Mucosa of gallbladder (tissue), 1 donor: ENCODE data around the gene PROCA1. TPM values are rescaled to one million over a fixed set of nuclear protein-coding genes. Genes with fewer than 3 reads are reported as not detected.
A peak's percentile ranks its signal among the peaks of the same experiment; 100 is the strongest.

Experiments
- DNase-seq: peaks from one replicate; pipeline ENCODE4 v3.0.0-alpha.2; 2020; ENCODE audit warnings: low spot score
- total RNA-seq: library from RNA; stranded (reverse); gene quantifications from one replicate; pipeline ENCODE4 v1.2.1, GENCODE V29; 2021
- donor health status: DM: no; HTN: no; CAD: no.

Gene PROCA1
- total RNA-seq, 1 donor from 2014 or later = 4.5 TPM

DNA sequence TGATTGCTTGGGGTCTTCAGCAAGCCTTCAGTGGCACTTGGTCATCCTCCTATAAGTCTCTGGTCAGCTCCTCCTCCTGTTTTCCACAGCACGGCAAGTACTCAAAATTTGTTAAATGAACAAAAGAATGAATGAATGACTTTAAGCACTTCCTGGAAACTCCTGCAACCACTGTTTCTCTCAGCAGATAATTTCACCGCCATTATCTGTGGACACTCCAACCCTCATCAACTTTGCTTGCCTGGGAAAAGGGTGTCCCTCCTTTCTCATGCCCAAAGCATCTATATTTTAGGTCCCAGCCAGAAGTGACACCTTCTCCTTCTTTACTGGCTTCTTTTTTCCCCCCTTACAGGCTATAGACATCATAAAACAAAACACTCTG is 4.4 kb downstream of the PROCA1 start:
- DNase-seq = no peak

DNA sequence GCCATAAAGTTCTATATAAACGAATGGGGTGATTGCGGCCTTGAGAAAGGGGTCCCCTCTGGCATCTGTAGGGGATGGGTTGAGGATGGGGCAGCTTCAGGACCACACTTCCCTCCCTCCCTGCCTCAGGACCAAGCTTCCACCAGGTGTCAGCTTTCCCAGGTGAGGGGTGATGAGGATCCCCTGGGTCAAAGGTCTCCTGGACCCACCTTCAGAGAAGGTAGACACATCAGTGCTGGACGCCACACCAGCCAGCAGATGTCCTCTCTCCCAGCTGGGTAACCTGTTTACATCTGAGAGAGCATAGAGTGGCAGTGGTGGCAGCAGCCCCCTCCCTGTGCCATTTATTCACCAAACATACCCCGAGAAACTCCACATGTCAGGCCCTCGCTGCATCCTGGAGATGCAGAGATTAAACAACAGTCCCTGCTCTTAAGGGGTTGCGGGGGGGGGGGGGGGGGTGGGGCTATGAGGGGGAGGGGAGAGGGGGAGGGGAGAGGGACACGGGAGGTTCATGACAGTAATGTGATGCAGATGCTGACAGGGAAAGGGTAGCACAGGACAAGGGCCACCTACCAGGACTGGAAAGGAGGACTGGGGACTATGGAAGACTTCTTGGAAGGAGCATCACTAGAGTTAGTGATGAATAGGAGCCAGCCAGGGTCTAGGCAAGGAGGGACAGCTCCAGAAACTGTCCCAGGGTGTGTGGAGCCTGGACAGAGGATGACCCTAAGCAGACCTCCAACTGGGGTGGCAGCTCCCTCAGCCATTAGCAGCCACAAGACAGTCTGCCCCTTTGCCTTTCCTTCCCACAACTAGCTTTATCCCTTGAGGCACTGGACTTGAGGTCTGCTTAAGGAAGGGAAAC is 5.0 kb downstream of the PROCA1 start:
- no peak for DNase-seq

DNA sequence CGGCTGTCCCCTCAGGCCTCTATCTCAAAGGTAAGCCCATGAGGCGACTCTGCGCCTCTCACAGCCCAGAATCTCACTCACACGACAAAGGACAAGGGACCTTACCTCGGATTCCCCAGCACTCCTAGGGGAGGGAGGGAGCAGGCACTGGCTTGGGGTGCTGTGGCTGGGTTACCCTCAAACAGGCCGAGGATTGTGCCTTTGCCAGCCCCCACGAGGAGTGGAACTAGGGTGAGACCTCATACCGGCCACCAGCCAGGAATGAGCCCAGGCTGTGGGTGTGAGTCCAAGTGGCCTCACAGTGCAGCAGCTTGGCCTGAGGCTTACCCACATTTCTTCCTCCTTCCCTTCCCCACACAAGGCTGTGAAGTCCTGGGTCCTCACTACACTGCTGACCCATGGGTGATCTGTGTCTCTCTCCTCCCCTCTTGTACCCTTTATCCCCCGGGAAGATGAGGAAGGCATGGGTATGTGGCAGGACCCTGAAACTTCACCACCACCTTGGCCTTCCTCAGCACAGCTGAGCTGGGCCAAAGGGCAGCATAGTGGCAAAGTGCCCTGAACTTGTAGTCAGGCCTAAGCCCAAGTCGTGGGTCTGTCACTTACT is 5.9 kb downstream of the PROCA1 start:
- DNase-seq = no peak

DNA sequence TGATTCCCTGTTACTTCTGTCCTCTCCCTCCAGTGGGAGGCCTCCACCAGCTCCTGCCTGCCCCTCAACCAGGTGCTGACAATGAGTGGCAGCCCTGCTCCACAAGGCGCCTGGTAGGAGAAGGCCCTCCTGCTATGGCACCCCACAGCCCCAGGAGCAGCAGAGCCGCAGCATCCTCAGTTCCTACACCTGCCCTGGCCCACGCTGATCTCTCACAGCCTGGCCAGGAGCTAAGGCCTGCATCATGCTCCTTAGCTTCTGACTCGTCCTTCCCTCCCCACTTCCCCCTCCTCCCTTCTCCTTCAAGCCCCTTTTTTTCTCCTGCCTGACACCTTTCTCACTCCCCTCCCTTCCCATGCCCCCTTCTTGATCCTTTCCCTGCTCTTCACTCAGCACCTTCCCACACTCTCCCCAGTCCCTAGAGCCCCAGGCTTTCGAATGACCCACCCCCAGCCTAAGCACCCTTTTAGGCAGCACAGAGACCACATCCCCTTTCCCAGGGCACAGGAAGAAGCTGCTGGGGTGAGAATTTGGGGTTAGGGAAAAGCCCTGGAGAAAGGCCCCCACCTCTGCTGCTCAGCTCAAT is 6.5 kb downstream of the PROCA1 start:
- DNase-seq = no peak

DNA sequence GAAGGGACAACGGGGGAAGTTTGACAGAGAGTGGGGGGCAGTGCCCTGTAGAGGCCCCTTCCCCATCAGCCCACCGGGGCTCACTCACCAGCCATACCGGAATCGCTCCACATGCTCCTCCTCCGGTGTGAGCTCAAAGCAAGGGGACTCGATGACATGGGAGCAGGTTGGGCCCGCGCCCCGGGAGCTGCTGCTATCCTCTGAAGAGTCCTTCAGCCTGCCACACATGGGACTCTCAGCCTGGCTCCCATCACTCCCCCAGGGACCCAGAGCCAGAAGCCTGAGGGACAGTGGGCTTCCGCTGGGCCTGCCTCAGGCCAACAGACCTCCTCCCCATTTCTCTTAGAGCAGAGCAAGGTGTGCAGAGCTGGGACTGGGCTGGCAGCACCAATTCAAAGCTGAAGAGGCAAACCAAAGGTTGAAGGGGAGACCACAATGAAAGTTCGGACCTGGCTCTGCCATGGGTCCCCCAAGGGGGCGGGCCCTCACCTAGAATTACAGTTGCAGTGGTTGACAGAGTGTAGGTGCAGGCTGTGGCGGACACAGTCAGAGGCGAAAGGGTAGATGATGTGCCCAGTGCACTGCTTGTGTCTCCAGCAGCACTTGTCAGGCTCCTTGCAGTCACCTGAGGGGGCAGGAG is 7.3 kb downstream of the PROCA1 start:
- DNase-seq = no peak

DNA sequence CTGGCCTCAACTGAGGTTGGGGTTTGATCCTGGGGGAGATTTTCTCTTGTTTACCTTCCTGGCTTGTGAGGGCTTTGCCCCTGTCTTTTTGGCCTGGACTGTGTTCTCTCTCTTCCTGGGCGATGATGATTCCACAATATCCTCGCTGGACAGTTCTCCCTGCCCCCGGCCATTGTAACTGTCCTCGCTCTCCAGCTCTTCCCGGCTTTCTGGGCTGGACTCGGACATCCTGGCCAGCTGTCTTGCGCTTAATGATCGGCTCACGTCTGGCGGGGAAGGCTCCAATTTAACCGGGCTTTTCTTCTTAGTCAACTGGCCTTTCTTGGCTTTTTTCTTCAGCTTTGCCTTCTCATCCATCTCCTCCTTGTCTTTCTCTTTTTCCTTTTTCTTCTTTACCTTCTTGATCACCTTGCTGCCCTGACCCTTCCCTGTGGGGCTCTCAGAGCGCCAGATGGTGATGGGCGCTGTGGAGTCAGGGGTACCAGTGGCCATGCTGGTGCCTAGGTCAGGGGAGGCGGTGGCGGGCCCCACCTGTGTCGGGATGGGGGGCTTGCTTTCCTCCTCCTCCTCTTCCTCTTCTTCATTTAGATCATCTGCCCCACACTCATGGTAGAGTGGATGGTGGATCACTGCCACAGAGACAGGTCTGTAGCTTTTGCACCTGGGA is 8.0 kb downstream of the PROCA1 start:
- no peak for DNase-seq

DNA sequence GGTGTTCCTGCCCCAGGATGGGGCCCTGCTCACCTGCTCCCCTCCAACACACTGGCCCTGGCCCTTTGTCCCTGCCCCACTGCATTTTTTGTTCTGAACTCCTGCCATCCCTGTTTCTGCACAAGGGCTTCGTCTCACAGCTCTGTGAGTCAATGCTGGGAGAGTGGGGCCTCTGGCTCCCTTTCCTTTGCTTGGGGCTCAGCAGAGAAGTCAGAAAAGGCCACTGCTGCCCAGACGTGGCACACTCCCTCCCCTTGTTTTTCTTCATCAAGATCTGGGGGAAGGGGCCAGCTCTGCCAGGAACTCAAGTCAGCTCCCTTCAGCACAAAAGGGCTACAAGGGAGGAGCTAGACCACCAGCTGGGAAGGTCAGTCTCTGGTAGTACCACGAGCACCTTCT is 8.9 kb downstream of the PROCA1 start:
- no peak for DNase-seq

DNA sequence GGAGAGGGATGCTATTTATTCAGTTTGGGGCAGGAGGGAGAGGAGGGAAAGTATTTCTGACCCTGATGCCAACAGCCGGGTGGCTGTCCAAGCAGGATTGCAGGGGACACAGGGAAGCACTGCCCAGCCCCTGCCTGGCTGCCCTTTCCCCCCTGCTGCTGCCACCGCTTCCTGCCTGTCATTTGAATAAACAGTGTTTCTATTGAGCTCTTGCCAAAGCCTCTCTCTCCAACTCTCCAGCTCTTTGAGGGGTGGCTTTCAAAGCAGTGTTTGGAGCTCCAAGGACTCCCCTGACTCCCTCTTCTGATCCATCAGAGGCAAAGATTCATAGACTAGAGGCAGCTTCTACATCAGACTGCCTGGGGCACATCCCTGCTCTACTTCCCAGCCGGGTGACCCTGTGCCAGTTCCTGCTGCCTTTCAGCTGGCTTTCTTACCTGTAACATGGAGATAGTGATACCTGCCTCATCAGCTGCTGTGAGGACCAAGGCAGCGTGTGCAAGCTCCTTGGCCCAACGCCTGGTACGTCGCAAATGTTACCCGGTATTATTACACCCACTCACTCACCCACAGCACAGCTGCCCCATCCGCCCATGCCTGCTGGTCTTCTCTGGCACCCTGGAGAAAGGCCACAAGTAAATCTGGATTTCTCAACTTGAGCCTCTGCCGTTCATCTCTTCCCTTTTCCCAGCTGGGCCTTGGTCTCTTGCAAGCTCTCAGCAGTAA is 9.5 kb downstream of the PROCA1 start:
- no peak for DNase-seq

DNA sequence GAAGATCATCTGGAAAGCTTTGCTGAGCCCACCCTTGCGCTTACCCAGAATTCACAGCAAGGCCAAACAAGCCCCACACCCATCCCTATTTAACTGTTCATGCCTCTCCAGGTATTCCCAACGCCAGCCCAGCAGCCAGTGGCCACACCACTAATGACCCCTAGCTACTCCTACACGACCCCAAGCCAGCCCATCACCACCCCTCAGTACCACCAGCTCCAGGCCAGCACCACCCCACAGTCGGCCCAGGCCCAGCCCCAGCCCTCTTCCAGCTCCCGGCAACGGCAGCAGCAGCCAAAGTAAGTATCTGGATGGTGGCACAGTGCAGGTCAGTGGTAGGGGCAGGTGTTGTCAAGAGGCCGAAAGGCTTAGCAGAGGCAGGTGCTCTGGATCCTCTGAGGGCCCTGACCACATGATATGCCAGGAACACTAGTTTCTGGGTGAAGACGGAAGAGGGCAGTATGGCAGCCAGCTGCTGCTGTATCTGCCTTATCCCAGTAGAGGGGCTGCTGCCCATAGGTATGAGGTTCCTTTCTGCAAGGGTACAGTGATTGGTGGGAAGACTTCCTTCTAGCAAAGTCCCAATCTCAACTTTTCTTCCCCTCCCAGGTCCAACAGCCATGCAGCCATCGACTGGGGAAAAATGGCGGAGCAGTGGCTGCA is 10.7 kb downstream of the PROCA1 start:
- DNase-seq = no peak

DNA sequence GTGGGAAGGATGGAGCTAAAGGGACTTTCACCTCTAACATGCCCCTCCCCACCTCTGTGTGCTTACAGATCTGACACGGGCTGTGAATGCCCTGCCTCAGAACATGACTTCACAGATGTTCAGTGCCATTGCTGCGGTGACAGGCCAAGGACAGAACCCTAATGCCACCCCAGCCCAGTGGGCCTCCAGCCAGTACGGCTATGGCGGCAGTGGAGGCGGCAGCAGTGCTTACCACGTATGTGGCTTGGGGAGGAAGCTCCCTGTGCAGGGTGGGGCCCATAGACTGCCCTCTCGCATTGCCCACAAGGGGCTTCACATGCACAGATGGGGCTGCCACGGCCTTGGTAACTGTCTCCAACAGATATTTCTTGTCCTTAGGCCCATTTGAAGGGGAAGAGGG is 11.4 kb downstream of the PROCA1 start:
- no peak for DNase-seq

DNA sequence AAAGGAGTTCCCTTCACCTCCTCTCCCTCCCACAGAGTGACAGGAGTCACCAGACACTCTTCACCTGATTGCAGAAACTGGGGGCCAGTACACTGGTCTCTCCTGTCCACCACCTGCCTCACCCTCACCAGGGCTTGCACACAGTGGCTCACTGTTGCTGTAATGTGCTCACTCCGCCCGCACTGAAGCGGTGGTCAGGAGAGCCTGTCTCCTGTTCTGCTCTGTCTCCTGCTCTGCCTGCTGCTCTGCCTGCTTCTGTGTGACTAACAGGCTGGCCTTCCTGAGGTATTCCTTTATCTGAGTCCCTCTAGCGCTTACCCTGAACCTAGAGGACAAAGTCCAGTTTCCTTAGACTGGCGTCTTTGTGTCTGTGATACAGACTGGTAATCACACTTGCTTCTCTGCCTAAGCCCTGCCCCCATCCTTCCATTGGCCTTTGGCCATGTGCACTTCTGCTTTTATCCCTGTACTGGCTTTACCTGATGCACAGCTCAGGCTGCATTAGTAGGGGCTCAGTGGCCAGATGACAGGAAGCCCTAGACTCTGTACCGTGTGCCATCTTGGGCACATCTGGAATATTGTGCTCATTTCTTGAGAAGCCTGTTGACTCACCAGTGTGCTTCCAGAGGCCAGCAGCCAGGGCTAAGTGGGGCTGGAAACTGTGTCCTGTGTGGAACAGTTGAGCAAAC is 13.3 kb downstream of the PROCA1 start:
- peak; percentile 90 for DNase-seq

DNA sequence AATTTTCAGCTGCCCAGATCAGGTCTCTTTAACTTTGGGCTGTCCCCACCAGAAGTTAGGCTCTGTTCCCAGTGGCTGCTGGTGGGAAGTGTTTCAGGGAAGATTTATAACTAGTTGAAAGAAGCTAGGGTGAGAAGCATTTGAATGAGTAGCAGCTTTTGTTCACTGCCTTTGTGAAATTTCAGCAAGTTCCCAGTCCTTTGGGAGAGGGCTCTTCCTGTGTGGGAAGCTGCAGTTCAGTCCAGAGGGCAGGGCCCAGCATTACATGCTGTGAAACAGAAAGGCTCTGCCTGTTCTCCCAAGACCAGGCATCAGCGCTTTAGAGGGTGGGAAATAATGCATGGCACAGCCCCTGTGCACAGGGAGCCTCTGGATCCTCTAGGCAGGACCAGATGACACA is 17.8 kb downstream of the PROCA1 start:
- no peak for DNase-seq

DNA sequence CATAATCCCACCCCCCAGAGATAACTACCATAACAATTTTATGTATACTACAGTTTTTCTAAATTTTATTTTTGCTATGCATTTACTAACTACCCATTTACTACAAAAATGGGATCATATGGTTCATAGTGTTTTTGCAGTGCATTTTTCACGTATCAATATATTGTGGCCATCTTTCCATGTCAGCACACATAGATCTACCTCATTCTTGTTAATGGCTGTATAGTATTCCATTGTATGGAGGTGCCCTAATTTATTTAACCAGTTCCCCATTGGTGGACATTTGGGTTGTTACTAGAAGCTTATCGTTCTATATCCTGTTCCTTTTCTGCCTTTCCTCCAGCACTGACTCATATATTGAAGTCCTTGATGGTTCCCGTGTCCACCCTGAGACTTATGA is 22.7 kb downstream of the PROCA1 start:
- DNase-seq = no peak

DNA sequence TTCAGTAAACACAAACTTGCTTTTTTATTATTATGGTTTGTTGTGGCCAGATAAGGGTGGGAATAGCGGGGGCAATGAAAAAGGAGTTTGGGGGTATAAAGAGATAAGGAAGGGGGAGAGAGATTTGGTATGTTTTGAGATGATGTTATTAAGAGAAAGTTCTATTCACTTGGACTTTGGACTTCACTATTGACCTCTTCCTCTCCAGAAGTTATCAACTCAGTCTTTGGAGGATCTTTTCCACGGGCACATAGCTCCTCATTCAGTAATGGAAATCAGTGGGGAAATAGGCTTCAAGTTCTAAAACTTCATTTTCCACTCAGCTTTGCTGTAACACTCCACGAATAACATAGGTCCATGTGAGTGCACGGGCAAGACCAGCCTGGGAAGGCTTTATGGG is 23.2 kb downstream of the PROCA1 start:
- no peak for DNase-seq

DNA sequence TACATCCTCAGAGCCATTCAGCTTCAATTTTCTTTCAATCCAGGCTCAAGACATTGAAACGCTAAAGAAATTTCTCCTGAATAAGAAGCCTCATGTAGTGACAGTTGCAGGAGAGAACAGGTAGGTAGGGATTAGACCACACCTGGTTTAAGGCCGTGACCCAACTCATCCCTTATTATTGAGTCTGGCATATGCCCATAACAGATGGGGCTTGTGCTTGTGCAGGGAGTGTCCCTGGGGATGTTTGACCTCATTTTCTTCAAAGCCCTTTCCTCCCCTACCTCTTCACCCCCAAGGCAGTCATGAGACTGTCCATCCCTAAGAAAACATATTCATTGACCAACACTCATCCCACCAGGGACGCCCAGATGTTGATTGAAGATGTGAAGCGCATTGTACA is 25.4 kb downstream of the PROCA1 start:
- no peak for DNase-seq

DNA sequence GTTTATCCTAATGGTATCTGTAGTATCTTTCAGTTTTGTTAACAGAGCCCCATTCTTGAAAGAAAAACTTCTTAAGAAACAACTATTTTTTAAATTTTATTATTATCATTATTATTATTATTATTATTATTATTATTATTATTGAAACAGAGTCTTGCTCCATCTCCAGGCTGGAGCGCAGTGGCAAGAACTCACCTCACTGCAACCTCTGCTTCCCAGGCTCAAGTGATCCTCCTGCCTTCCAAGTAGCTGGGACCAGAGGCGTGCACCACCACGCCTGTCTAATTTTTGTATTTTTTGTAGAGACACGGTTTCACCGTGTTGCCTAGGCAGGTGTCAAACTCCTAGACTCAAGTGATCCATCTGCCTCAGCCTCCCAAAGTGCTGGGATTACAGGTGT is 26.3 kb downstream of the PROCA1 start:
- no peak for DNase-seq

DNA sequence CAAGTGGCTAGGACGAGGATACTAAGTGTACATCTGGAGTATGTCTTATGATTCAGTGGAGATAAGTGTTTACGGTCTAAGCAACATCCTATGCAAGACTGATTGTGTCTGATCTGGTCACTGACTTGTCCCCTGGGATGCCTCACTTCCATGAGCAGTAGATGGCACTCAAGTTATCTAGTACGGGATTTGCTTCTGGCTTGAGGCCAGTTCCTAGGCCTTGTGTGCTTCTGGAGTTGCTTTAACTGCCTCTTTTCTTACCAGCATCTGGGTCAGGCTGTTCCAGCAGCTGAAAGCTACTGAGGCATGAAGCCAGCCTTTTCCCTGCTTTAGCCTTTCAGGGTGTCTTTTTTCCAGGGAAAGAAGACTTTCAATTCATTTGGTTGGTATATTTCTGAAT is 26.7 kb downstream of the PROCA1 start:
- DNase-seq = peak; percentile 76

DNA sequence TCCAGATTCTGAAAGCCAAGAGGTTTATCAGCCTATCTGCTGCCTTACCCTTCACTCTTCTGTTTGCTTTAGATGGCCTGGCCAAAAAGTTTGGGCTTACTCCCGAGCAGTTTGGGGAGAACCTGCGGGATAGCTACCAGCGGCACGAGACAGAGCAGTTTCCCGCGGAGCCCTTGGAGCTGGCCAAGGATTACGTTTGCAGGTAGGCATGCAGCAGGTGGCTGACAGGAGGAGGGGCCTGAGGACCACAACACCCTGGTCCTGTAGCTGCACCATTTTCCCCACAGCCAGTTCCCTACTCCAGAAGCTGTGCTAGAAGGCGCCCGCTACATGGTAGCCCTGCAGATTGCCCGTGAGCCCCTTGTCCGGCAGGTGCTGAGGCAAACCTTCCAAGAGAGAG is 29.0 kb downstream of the PROCA1 start:
- no peak for DNase-seq

DNA sequence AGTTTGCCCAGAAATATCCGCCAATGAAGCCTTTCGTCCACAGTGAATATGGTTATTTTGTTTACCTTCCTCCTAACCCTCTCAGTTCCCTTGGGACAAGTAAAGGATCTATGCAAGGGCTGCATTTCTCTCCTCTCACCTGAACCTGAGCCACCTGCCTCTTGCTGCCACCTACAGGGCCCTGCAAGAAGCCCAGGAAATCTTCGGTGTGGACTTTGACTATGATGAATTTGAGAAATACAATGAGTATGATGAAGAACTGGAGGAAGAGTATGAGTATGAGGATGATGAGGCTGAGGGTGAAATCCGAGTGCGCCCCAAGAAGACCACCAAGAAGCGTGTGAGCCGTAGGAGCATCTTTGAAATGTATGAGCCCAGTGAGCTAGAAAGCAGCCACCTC is 35.7 kb downstream of the PROCA1 start:
- DNase-seq = no peak

DNA sequence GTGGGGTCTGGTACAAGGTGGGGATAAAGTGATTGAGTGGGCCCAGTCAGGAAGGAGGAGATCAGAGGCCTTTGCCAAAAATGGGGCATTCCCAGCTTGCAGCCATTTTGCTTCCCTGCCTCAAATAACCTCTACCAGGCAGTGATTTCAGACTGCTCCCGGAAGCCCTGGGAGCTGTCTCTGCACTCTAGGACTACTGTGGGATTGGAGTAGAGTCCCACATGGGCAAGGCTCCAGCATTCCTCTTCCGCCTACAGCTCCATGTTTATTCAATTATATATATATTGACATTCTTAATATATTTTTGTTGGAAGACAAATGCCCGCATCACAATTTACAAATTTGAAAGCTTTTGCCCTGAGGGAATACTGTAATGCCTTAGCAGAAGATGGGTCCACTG is 36.2 kb downstream of the PROCA1 start:
- DNase-seq = no peak
